GM13977 (cell line): Measurements from ENCODE around the gene CYB5D1.

Experiments used
- DNase-seq: peaks from one replicate; pipeline ENCODE4 v3.0.0; 2012; ENCODE audit warnings: low spot score
- CTCF ChIP-seq: IDR thresholded peaks from 2 replicates; pipeline ENCODE4 v1.5.1; 2012; ENCODE audit warnings: mild to moderate bottlenecking, control low read depth; ENCODE audit not compliant: insufficient read depth; ENCODE audit errors: extremely low read depth, missing control alignments
- in situ Hi-C: fragments of 300-500 bp; cut with MboI; formaldehyde crosslinking; loops from one replicate; pipeline ENCODE4 v1.12.0; 2022; ENCODE audit warnings: low sequenced_read_pairs, low pct_unique_long_range_greater_than_20kb, mixed read lengths, inconsistent platforms; ENCODE audit not compliant: unreplicated experiment

Gene CYB5D1

GRCh38 chr17:7897090-7897489, 39.3 kb downstream of the CYB5D1 start:
- DNase-seq: no peak
- in situ Hi-C loops: no loop called here
- no peak for TF ChIP-seq CTCF

GRCh38 chr17:7897773-7898172, 40.0 kb downstream of the CYB5D1 start:
- DNase-seq: no peak
- peak; percentile 24 for TF ChIP-seq CTCF
- in situ Hi-C loops: no loop called here

- no peak for DNase-seq
- in situ Hi-C loops: no loop called here
- no peak for TF ChIP-seq CTCF
Measured at GRCh38 chr17:7903154-7904103, 45.6 kb downstream of the CYB5D1 start.

GRCh38 chr17:7909089-7909488, 51.3 kb downstream of the CYB5D1 start:
- no peak for TF ChIP-seq CTCF
- in situ Hi-C loops: no loop called here

GRCh38 chr17:7910281-7910680, 52.5 kb downstream of the CYB5D1 start:
- TF ChIP-seq CTCF: no peak
- DNase-seq: no peak
- in situ Hi-C loops: loop anchor here (10.0 kb wide), 1 partner anchor 75 kb away; no protein-coding TSS in a partner anchor

More at GRCh38 chr17:7909089-7909488, 51.3 kb downstream of the CYB5D1 start:
- DNase-seq: no peak

- in situ Hi-C loops: loop anchor here (10.0 kb wide), 1 partner anchor 74 kb away; no protein-coding TSS in a partner anchor
- no peak for TF ChIP-seq CTCF
- no peak for DNase-seq
Measured at GRCh38 chr17:7910711-7911110, 52.9 kb downstream of the CYB5D1 start.
